Epithelial cell of proximal tubule (primary cell): Measurements from ENCODE around the gene RFC1. TPM values are rescaled to one million over a fixed set of nuclear protein-coding genes. Genes with fewer than 3 reads are reported as not detected.

ENCODE experiments used
- DNase-seq: peaks from one replicate; pipeline ENCODE4 v3.0.0-alpha.2; 2011; ENCODE audit warnings: low read depth
- H3K4me3 ChIP-seq: 2 replicates; pipeline ENCODE4 v1.5.1; 2011; ENCODE audit warnings: low read depth, mild to moderate bottlenecking, low read length
- CTCF ChIP-seq: conservative IDR thresholded peaks from 2 replicates; pipeline ENCODE4 v1.5.1; 2012; ENCODE audit warnings: low read depth, mild to moderate bottlenecking, low read length
- total RNA-seq: library from RNA; depleted of rRNA; stranded (reverse); fragments of >200 nt; gene quantifications from 2 replicates; pipeline ENCODE4 v1.2.3, GENCODE V29; 2015

The RFC1 gene
- total RNA-seq, 1 donor from 2014 or later, result 39.6 TPM

- DNase-seq, result no peak
- no peak overlapping the region for H3K4me3 ChIP-seq
- TF ChIP-seq CTCF, result no peak
Observed at GRCh38 chr4:39337841-39338240, 28.3 kb downstream of the RFC1 start.

DNA sequence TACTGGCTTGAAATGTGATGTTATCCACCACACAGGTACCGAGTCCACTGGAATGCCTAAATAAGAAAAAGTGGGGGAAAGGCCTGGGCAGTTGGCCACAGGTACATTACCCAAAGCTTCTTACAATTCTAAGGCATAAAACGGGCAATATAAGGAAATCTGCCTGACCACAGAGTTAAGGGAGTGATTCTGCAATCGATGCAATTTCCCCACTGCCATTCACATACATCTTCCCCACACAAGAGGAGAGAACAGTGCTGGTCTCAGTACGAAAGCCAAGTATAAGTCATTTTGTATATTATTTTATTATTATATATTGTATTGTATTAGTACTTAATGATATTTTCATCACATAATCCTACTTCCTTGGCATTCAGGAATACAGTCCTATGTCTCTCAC is 30.6 kb downstream of the RFC1 start:
- no peak for DNase-seq
- no peak overlapping the region for H3K4me3 ChIP-seq
- TF ChIP-seq CTCF, result no peak

GRCh38 chr4:39331191-39331590 is 35.0 kb downstream of the RFC1 start:
- no peak overlapping the region for H3K4me3 ChIP-seq
- TF ChIP-seq CTCF, result no peak
- no peak for DNase-seq

DNA sequence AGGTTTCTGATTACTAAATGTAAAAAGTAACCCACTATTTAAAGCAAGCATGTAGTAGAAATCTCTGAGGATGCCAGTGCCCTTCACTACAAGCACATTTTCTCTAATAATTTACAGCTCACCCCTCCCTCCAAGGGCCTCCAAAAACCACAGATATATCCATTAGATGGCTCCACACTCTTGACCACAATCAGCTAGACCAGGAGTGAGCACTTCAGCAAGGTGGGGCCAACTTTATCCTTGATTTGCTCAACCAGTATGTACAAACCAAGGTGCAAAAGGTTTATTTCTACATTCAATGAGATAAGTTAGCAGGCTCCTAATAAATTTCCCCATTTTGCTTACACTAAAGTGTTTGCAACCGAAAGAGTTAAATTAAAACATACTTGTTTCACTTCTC is 35.8 kb downstream of the RFC1 start:
- H3K4me3 ChIP-seq, result no peak overlapping the region
- DNase-seq, result no peak
- no peak for TF ChIP-seq CTCF

- TF ChIP-seq CTCF, result no peak
- DNase-seq, result no peak
Observed at GRCh38 chr4:39326468-39326977, 39.6 kb downstream of the RFC1 start.

GRCh38 chr4:39324897-39325613 is 41.1 kb downstream of the RFC1 start:
- peak; percentile 26 for DNase-seq
- no peak overlapping the region for H3K4me3 ChIP-seq
- TF ChIP-seq CTCF, result no peak

More at GRCh38 chr4:39326468-39326977, 39.6 kb downstream of the RFC1 start:
- no peak overlapping the region for H3K4me3 ChIP-seq

GRCh38 chr4:39324446-39324845 is 41.7 kb downstream of the RFC1 start:
- H3K4me3 ChIP-seq, result no peak overlapping the region
- TF ChIP-seq CTCF, result no peak
- no peak for DNase-seq
